Adrenal gland (tissue), 12 donors: ENCODE measurements around the gene PTGDR2. TPM values are rescaled to one million over a fixed set of nuclear protein-coding genes. Genes with fewer than 3 reads are reported as not detected.

Experiments used
- DNase-seq, 7 donors: peaks; one replicate each; pipeline ENCODE4 v3.0.0-alpha.2; 2019 to 2020
- H3K27ac ChIP-seq, 5 donors: fragments of 200-600 bp; sonication (generic) in 4 of 5; 1 replicate in 3 of 5; 2 replicates in 2 of 5; pipeline versions ENCODE4 v1.5.1 to v1.8.0; 2016 to 2020; ENCODE audit warnings: mild to moderate bottlenecking in 1 of 5
- H3K27me3 ChIP-seq: fragments of 200-600 bp; 2 replicates; pipeline ENCODE4 v1.8.0; 2021
- H3K36me3 ChIP-seq, 2 donors: fragments of 200-600 bp; replicated peaks in 1 of 2; 1 replicate in 1 of 2; 2 replicates in 1 of 2; pipeline versions ENCODE4 v1.5.1 to v1.8.0; 2018 to 2022
- H3K4me1 ChIP-seq, 2 donors: fragments of 200-600 bp; replicated peaks in 1 of 2; 1 replicate in 1 of 2; 2 replicates in 1 of 2; pipeline versions ENCODE4 v1.5.1 to v1.8.0; 2018 to 2021
- H3K4me3 ChIP-seq, 4 donors: fragments of 200-600 bp; sonication (generic) in 3 of 4; one replicate each; pipeline ENCODE4 v1.5.1; 2016 to 2018
- H3K9me3 ChIP-seq, 3 donors: fragments of 200-600 bp; sonication (generic) in 1 of 3; replicated peaks in 1 of 3; 1 replicate in 2 of 3; 2 replicates in 1 of 3; pipeline versions ENCODE4 v1.5.1 to v1.8.0; 2016 to 2021
- CTCF ChIP-seq, 6 experiments: fragments of 450-650 bp in 4 of 6; fragments of 200-600 bp in 2 of 6; sonication (generic) in 1 of 6; IDR thresholded peaks; 1 replicate in 5 of 6; 2 replicates in 1 of 6; pipeline versions ENCODE4 v1.5.1 to v1.8.0; 2016 to 2021; ENCODE audit warnings: antibody characterized with exemption in 6 of 6, mild to moderate bottlenecking in 2 of 6, moderate library complexity in 1 of 6
- POLR2A ChIP-seq, 2 donors: fragments of 450-650 bp; IDR thresholded peaks; one replicate each; pipeline ENCODE4 v1.6.1; 2017; ENCODE audit warnings: antibody characterized with exemption in 2 of 2, mild to moderate bottlenecking in 2 of 2, moderate library complexity in 1 of 2
- WGBS, 4 donors: extraction: QIAGEN DNeasy Blood & Tissue Kit in 2 of 4; methylation state at CpG; one replicate each; pipeline versions ENCODE4 v1.1.5 to v1.1.7; 2013 to 2017; 5-methylcytosine and 5-hydroxymethylcytosine counted together
- intact Hi-C, 2 donors: fragments of 100-400 bp; cut with DNase I; formaldehyde crosslinking; loops; one replicate each; pipeline versions ENCODE4 v1.14.1 to v1.15.0; 2022 to 2023
- polyA plus RNA-seq, 3 donors: library from polyadenylated mRNA; stranded (reverse); fragments of 200-250 nt in 2 of 3; fragments of 350-450 nt in 1 of 3; fragmentation: Illumina TruSeq in 1 of 3; extraction: RNeasy Lipid Tissue Mini Kit (QIAGEN cat#74804) in 1 of 3; gene quantifications; one replicate each; pipeline ENCODE4 v1.2.3, GENCODE V29; 2013 to 2014
- total RNA-seq, 9 donors: library from RNA; depleted of rRNA in 4 of 9; stranded (reverse); fragments of >200 nt in 4 of 9; fragments of 120-200 nt in 1 of 9; fragmentation: NEBNext Ultra II Directional in 1 of 9; extraction: Animal tissue kit (Norgen Biotek cat#: 25700) in 1 of 9; gene quantifications; one replicate each; pipeline versions ENCODE4 v1.1.0 to v1.2.4, GENCODE V29; 2013 to 2023
- donor health status: healthy with polysubstance abuse.
- donor health status: Bipolar disorder and iron deficiency.
- donor health status: DM: yes; HTN: yes; CAD: no.
- donor health status: DM: no; HTN: no; CAD: no.
- donor health status: DM: no; HTN: no; CAD: no.
- donor health status: DM: yes; HTN: yes; CAD: no.

PTGDR2 gene
- total and polyA plus RNA-seq, 12 donors, result 0.17 to 0.61 (median 0.24) TPM; not detected in 7

DNA sequence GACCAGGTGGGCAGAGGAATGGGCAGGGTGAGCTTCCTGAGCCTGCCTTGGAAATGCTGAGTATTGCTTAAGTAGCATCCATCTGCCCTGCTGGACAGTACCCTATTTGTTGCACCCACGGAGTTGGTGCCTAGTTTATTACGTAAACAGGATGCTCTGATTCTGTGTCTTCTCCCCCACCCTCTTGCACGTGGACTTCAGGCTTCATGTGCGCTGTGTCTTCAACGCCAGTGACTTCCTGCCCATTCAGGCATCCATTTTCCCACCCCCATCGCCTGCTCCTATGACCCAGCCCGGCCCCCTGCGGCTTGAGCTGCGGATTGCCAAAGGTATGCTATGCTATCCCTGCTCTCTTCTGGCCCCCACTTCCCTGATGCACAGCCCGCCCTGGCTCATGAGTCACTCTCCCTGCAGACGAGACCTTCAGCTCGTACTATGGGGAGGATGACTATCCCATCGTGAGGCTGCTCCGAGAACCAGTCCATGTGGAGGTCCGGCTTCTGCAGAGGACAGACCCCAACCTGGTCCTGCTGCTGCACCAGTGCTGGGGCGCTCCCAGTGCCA, 17.3 kb upstream of the PTGDR2 start:
- Histone ChIP-seq H3K9me3 (no peaks in the 10 kb centered on the region), H3K4me1 (peaks cover 0 to 22% of the 10 kb centered on the region in 2 donors), H3K27me3 (no peaks in the 10 kb centered on the region), H3K36me3 (no peaks in the 10 kb centered on the region), H3K27ac (peak overlapping the region in 2 of 5 donors; percentile 30 to 40), H3K4me3 (no peak overlapping the region)
- peak; percentile 45 to 77 (median 60) for DNase-seq
- intact Hi-C loops, result no loop called here
- TF ChIP-seq POLR2A (IDR thresholded peaks at IDR 0.05) (no peak), CTCF (IDR thresholded peaks at IDR 0.05) (no peak)
- 39 to 55% (median 42%) methylated on average over 13 to 16 of the region's 16 CpGs for WGBS, 4 donors

- TF ChIP-seq POLR2A (IDR thresholded peaks at IDR 0.05) (no peak), CTCF (IDR thresholded peaks at IDR 0.05) (no peak)
- Histone ChIP-seq H3K27ac (peak overlapping the region in 2 of 5 donors; percentile 30 to 40), H3K9me3 (no peaks in the 10 kb centered on the region), H3K4me1 (peaks cover 0 to 22% of the 10 kb centered on the region in 2 donors), H3K36me3 (no peaks in the 10 kb centered on the region), H3K27me3 (no peaks in the 10 kb centered on the region), H3K4me3 (no peak overlapping the region)
- 83 to 91% (median 88%) methylated on average over 2 to 6 of the region's 6 CpGs for WGBS, 4 donors
- peak in 6 of 7 donors; percentile 45 to 81 (median 68) for DNase-seq
- intact Hi-C loops, result no loop called here
Measured at GRCh38 chr11:60872124-60872960, 16.6 kb upstream of the PTGDR2 start.

DNA sequence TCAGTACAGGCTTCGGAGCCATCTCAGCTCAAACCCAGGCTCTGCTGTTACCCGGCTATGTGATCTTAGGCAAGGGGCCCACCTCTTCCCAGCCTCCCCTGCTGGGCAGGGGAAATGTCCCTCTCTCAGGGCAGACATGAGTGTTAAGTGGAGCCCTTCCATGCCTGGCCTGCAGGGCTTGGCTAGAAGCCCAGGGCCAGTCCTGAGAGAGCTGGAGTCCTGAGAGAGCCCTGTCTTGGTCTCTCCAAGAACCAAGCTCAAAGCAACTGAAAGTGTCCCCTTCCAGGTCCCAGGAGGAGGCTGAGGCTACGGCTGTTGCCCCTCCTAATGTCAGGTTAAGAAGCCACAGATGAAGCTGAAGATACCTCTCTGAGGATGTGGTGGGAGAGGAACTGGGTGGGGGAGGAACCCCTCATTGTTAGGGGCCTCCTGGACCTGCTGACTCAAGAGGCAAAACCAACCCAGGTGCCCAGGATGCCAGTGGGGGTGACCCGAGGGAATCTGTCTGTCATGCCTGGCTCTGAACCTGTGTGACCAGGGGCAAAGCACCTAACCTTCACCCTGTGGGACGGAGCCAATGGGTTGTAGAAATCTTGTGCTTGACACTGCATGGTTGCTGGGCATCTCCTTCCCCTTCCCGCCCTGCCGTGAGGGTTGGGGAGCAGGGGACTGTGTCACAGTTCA, 15.8 kb upstream of the PTGDR2 start:
- peaks cover 0 to 22% of the 10 kb centered on the region in 2 donors for H3K4me1 ChIP-seq
- H3K9me3 ChIP-seq, result no peaks in the 10 kb centered on the region

More for the DNA sequence above, 15.8 kb upstream of the PTGDR2 start:
- DNase-seq, result peak in 5 of 7 donors; percentile 41 to 60 (median 49)
- Histone ChIP-seq H3K27ac (peak overlapping the region in 2 of 5 donors; percentile 5 to 20), H3K4me3 (no peak overlapping the region), H3K27me3 (no peaks in the 10 kb centered on the region), H3K36me3 (no peaks in the 10 kb centered on the region)
- intact Hi-C loops, result no loop called here
- TF ChIP-seq CTCF (IDR thresholded peaks at IDR 0.05) (peak in 3 of 6 experiments; percentile 22 to 33 (median 32)), POLR2A (IDR thresholded peaks at IDR 0.05) (no peak)
- WGBS, 4 donors, result 83 to 85% (median 84%) methylated on average over 4 to 7 of the region's 7 CpGs
